Measurements from ENCODE around the gene SLC49A3.
A peak's percentile ranks its signal among the peaks of the same experiment; 100 is the strongest.

The SLC49A3 gene

DNA sequence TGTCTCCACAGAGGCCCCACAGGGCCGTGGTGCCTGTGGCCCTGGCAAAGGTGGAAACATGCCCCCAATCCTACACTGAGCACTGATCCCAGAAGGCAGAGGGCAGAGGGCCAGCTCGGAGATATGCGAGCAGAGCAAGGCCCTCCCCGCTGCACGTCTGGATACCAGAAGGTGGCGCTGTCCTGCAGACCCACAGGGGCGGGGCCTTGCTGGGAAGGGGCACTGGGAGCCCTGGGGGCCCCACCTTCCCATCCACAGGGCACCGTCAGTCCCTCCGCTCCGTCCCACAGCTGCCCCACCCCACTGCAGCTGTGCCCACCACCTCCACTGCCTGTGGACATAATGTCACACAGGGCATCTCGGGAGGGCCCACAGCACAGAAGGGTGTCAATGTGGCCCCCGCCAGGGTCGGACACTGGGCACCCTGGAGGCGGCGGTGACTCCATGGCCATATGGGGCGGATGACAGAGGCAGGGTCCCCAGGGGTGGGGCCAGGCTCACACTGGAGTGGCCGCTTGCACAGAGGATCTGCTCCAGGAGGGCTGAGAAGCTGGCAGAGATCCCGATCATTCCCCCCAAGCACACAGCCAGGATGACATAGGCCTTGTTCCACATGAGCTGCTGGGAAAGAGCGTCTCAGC lies 4.8 kb downstream of the SLC49A3 start:
- DNase-seq (ENCODE audit: low read depth in 2 of 2) = peak; percentile 70 to 81
- TF ChIP-seq, protein P1, sequence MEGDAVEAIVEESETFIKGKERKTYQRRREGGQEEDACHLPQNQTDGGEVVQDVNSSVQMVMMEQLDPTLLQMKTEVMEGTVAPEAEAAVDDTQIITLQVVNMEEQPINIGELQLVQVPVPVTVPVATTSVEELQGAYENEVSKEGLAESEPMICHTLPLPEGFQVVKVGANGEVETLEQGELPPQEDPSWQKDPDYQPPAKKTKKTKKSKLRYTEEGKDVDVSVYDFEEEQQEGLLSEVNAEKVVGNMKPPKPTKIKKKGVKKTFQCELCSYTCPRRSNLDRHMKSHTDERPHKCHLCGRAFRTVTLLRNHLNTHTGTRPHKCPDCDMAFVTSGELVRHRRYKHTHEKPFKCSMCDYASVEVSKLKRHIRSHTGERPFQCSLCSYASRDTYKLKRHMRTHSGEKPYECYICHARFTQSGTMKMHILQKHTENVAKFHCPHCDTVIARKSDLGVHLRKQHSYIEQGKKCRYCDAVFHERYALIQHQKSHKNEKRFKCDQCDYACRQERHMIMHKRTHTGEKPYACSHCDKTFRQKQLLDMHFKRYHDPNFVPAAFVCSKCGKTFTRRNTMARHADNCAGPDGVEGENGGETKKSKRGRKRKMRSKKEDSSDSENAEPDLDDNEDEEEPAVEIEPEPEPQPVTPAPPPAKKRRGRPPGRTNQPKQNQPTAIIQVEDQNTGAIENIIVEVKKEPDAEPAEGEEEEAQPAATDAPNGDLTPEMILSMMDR (IDR thresholded peaks at IDR 0.05; ENCODE audit: low read depth, low read length) = peak; percentile 85
- no peak overlapping the region for H3K4me3 ChIP-seq (replicated peaks in 1 of 2; ENCODE audit: low read depth in 2 of 2, low read length in 2 of 2)

DNA sequence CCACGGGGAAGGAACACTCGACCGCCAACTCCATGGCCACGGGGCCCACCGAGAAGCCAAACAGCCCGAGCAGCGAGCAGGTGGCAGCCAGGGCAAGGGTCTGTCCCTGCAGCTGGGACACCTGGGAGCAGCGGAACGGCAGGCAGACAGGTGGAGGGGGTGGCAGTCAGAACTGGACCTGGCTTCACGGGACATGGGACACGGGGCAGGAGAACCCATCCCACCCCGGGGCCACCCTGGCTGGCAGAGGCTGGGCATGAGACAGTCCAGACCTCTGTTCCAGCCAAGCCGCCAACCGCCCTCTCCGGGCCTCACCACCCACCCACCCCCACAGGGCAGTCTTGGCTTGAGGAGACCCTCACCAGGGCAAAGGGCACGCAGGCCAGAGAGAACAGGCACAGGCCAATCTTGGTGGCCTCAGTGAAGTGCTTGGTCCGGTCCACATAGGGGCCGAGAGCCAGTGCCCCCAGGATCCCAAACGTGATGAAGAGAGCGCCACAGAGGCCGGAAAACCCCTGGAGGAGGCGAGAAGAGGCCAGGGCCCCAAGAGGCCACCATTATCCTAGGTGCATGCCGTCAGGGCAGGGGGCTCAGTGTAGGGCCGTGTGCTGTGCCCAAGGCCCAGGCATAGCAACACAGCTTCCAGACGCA lies 5.6 kb downstream of the SLC49A3 start:
- TF ChIP-seq, protein P1 (IDR thresholded peaks at IDR 0.05; ENCODE audit: low read depth, low read length) = no peak
- H3K4me3 ChIP-seq (replicated peaks in 1 of 2; ENCODE audit: low read depth in 2 of 2, low read length in 2 of 2) = no peak overlapping the region
- DNase-seq (ENCODE audit: low read depth in 2 of 2) = no peak

DNA sequence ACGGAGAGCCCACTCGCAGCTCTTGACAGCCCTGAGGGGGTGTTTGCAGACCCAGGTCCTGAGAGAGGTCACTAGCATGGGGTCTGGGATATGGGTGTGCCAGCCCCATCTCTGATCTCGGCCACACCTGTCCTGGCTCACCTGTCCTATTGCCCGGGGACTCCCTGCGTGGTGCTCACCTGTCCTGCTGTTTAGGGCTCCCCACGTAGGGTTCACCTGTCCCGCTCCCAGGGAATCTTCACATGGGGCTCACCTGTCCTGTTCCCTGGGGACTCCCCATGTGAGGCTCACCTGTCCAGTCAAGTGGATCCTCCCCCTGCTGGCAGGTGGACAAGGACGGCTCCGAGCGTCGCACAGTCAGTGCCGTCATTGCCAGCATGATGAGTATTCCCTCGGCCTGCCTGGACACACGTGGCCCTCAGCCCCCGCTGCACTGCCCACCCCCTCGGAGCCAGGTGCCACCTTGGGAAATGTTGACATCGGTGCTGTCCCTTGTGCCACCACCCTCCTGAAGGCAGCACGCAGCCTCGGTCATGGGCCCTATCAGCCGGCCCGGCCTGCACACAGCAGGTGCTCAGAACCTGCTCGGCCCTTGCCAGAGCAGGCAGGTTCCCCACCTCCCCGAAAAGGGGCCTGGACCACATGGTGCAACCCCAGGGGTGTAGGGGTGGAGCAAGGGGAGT lies 6.3 kb downstream of the SLC49A3 start:
- H3K4me3 ChIP-seq (replicated peaks in 1 of 2; ENCODE audit: low read depth in 2 of 2, low read length in 2 of 2) = no peak overlapping the region

DNA sequence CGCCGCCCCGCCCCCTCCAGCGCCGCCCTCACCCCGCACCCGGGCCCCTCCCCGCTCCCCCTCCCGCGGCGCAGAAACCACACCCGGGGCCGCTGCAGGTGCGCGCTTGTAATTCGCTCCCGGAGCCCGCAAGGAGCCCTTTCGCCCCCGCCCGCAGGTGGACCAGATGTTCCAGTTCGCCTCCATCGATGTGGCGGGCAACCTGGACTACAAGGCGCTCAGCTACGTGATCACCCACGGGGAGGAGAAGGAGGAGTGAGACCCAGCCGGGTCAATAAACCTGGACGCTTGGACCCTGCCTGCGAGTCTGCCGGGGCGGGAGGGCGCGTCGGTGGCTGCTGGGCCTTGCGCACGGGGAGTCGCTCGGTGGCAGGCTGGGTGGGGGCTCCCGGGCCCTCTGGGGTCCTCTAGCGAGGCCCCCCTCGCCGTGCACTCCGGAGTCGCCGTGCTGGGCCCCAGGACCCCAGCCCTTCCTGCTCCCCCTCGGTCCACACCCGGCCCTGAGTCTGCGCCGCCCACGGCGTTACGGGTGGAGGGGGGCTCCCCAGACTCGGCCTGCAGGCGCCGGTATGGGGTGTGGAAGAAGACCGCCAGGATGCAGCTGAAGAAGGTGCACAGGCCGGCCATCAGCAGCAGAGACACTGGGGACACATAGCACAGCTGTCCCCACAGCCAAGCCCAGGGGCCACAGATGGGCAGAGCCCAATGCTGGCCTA lies 7.1 kb downstream of the SLC49A3 start:
- DNase-seq (ENCODE audit: low read depth in 2 of 2) = no peak
- TF ChIP-seq, protein P1 (IDR thresholded peaks at IDR 0.05; ENCODE audit: low read depth, low read length) = no peak
- H3K4me3 ChIP-seq (replicated peaks in 1 of 2; ENCODE audit: low read depth in 2 of 2, low read length in 2 of 2) = no peak overlapping the region

More for the DNA sequence above, 6.3 kb downstream of the SLC49A3 start:
- DNase-seq (ENCODE audit: low read depth in 2 of 2) = no peak
- TF ChIP-seq, protein P1 (IDR thresholded peaks at IDR 0.05; ENCODE audit: low read depth, low read length) = no peak

DNA sequence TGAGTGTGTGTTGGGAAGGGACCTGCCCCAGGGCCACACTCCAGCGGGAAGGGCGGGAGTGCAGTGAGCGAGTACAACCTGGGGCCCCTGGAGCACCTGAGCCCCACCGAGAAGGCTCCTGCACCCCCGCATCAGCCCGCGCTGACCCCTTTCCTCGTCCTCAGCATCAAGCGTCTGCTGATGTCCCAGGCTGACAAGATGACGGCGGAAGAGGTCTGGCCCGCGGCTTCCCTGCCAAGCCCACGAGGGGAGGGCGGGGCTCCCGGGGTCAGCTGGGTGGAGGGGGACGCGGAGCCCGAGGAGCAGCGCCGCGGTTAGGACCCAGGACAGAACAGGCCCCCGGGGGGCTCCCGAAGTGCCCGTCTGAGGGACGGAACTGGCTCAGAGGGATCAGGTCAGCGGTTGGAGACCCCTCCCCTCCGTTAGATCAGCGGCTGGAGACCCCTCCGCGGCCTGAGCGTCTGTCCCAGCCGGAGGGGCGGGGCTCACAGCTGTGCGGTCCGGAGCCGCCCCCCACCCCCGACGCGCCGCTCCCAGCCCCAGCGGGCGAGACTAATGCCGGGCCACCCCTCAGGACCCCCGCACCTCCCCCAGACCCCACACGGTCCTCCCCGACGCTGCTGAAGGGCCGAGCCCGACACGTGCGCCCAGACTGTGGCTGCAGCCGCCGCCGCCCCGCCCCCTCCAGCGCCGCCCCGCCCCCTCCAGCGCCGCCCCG lies 7.9 kb downstream of the SLC49A3 start:
- peak in 1 of 2 donors; percentile 54 for DNase-seq (ENCODE audit: low read depth in 2 of 2)
- H3K4me3 ChIP-seq (replicated peaks in 1 of 2; ENCODE audit: low read depth in 2 of 2, low read length in 2 of 2) = peak overlapping the region; percentile 35 to 48
- TF ChIP-seq, protein P1 (IDR thresholded peaks at IDR 0.05; ENCODE audit: low read depth, low read length) = no peak

DNA sequence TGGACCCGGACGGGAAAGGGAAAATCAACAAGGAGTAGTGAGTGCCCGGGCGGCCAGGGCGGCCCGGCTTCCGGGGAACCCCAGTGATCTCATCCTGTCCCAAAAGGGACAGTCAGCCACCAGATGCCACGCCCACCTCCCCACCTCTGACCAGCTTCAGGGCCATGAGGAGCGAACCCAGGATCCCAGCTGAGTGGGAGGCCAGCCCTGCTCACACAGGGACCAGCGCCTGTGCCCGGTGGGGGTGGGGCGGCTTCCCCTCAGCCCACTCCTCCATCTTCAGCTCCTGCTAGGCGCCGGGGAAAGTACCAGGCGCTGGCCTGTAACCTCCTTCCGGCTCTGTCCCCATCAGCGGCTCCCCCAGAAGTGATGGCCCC lies 8.4 kb downstream of the SLC49A3 start:
- peak overlapping the region in 1 of 2 donors; percentile 48 for H3K4me3 ChIP-seq (replicated peaks in 1 of 2; ENCODE audit: low read depth in 2 of 2, low read length in 2 of 2)
- DNase-seq (ENCODE audit: low read depth in 2 of 2) = no peak
- TF ChIP-seq, protein P1 (IDR thresholded peaks at IDR 0.05; ENCODE audit: low read depth, low read length) = no peak

Measured in cardiac fibroblast (primary cell).